GM12892 (cell line): Measurements from ENCODE around the gene JOSD2.

Experiments
- POLR2A ChIP-seq: IDR thresholded peaks from 2 replicates; pipeline ENCODE4 v1.6.1; 2011; ENCODE audit warnings: low read depth, low read length, control low read depth
- POLR2AphosphoS5 ChIP-seq: IDR thresholded peaks from 2 replicates; pipeline ENCODE4 v1.6.1; 2011; ENCODE audit warnings: low read depth, low read length, control low read depth
- TAF1 ChIP-seq: IDR thresholded peaks from 2 replicates; pipeline ENCODE4 v1.6.1; 2011; ENCODE audit warnings: low read depth, mild to moderate bottlenecking, control low read depth, low read length, borderline replicate concordance

DNA sequence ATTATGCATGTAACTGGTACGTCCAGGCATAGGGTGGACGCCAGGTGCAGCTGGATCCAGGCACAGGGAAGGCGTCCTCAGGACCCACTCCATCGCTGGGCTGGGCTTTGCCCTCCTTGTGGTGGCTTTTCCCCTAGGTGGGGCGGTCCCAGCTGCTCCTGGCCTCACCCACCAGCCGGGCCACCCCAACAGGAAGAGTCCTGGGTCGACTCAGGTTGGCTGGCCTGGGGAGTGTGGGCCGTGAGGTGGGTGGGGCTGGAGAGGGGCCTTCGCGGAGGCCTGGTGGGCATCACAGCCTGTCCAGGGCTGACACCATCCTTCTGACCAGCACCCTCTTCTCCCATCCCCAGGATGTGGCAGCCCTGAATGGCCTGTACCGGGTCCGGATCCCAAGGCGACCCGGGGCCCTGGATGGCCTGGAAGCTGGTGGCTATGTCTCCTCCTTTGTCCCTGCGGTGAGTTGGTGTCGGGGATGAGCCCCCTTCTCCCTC lies 31.2 kb downstream of the JOSD2 start:
- TF ChIP-seq POLR2AphosphoS5 (no peak), POLR2A (no peak), TAF1 (no peak)
